ENCODE measurements around the gene RXRA. TPM values are rescaled to one million over a fixed set of nuclear protein-coding genes. Genes with fewer than 3 reads are reported as not detected.
A peak's percentile ranks its signal among the peaks of the same experiment; 100 is the strongest.

The RXRA gene
- total and polyA plus RNA-seq, 2 donors (not counting 1 experiment from before 2014, with no cell fraction given) = 2.6 to 6.8 TPM

DNA sequence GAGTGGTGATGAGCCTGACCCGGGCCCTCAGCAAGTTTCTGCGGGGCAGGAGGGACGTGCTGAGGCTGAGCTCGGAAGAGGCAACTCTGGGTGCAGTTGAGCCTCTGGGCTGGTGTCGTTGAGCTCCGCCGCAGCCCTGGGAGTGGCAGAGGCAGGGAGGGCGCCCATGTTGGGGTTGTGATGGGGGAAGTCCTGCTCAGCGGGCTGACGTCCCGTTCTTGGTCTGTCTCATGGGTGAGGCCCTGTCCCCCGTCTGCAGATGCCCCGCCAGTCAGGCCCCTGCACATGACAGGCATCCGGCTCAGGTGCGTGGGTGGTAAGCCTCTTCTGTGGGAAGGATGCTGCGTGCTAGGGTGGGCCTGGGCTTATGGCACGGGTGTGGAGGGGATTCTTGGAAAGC lies 64.3 kb downstream of the RXRA start:
- ATAC-seq (ENCODE audit: low read depth) (peak; percentile 68), DNase-seq (peak; percentile 89)
- Histone ChIP-seq H3K79me2 (ENCODE audit: control insufficient read depth, insufficient read depth, low read length) (peaks cover 10% of the 10 kb centered on the region), H3K4me3 (ENCODE audit: control extremely low read depth in 1 of 5, extremely low read depth in 1 of 5, insufficient read depth in 1 of 5, low read depth in 2 of 5, low read length in 4 of 5) (peak overlapping the region in 2 of 5 experiments; percentile 4 to 38), H3K27ac (ENCODE audit: low read length in 2 of 2) (peak overlapping the region; percentile 70 to 90), H2AFZ (ENCODE audit: insufficient read depth, low read depth, low read length, poor library complexity, severe bottlenecking) (peak overlapping the region; percentile 60), H3K9ac (ENCODE audit: low read length) (peak overlapping the region; percentile 48), H3K36me3 (replicated peaks in 1 of 2; ENCODE audit: control extremely low read depth in 1 of 2, control insufficient read depth in 1 of 2, extremely low read depth in 1 of 2, insufficient read depth in 2 of 2, low read length in 1 of 2) (no peaks in the 10 kb centered on the region), H3K4me1 (ENCODE audit: control insufficient read depth in 2 of 2, insufficient read depth in 2 of 2, low read length in 2 of 2) (peaks cover 54 to 62% of the 10 kb centered on the region in 2 donors), H3K9me3 (ENCODE audit: control extremely low read depth in 1 of 3, control insufficient read depth in 2 of 3, insufficient read depth in 1 of 3, low read length in 2 of 3) (peaks cover 0 to 16% (median 0%) of the 10 kb centered on the region in 3 donors), H3K4me2 (replicated peaks; ENCODE audit: low read depth, low read length, poor library complexity, severe bottlenecking) (peak overlapping the region; percentile 74), H4K20me1 (ENCODE audit: control insufficient read depth, insufficient read depth, low read length, poor library complexity, severe bottlenecking) (no peaks in the 10 kb centered on the region), H3K27me3 (replicated peaks in 1 of 4; ENCODE audit: control extremely low read depth in 1 of 4, control insufficient read depth in 3 of 4, insufficient read depth in 4 of 4, low read length in 3 of 4) (no peaks in the 10 kb centered on the region)
- H3K27ac Mint-ChIP-seq = peak overlapping the region; percentile 95
- peaks cover 51% of the 10 kb centered on the region for H3K4me1 Mint-ChIP-seq
- no peaks in the 10 kb centered on the region for H3K27me3 Mint-ChIP-seq
- TF ChIP-seq CTCF (IDR thresholded peaks at IDR 0.05) = no peak
- no peak for TF ChIP-seq EZH2 (IDR thresholded peaks at IDR 0.05; ENCODE audit: borderline replicate concordance, insufficient read depth, low read depth, low read length, poor library complexity, severe bottlenecking)
- POLR2A ChIA-PET = no interaction called here
- 26% methylated on average over 17 of the region's 17 CpGs for WGBS (ENCODE audit: insufficient coverage)
- intact Hi-C loops (cut with micrococcal nuclease) = loop anchor here (5.0 kb wide), 2 partner anchors 63 to 123 kb away; partner anchors contain the start of gene RXRA
- peak overlapping the region; percentile 87 for H3K4me3 Mint-ChIP-seq
- CTCF ChIA-PET = interaction anchor here (0.5 to 1.2 kb wide), 3 partner anchors 9 to 16 kb away, joined by 3 read pairs; no protein-coding TSS in a partner anchor
- peaks cover 3% of the 10 kb centered on the region for H3K9me3 Mint-ChIP-seq (ENCODE audit: insufficient read depth)

- Histone ChIP-seq H4K20me1 (ENCODE audit: control insufficient read depth, insufficient read depth, low read length, poor library complexity, severe bottlenecking) (no peaks in the 10 kb centered on the region), H3K9me3 (ENCODE audit: control extremely low read depth in 1 of 3, control insufficient read depth in 2 of 3, insufficient read depth in 1 of 3, low read length in 2 of 3) (peaks cover 0 to 20% (median 0%) of the 10 kb centered on the region in 3 donors), H3K27ac (ENCODE audit: low read length in 2 of 2) (peak overlapping the region; percentile 70 to 90), H3K27me3 (replicated peaks in 1 of 4; ENCODE audit: control extremely low read depth in 1 of 4, control insufficient read depth in 3 of 4, insufficient read depth in 4 of 4, low read length in 3 of 4) (no peaks in the 10 kb centered on the region), H3K4me2 (replicated peaks; ENCODE audit: low read depth, low read length, poor library complexity, severe bottlenecking) (peak overlapping the region; percentile 74), H3K79me2 (ENCODE audit: control insufficient read depth, insufficient read depth, low read length) (peaks cover 10% of the 10 kb centered on the region), H3K4me3 (ENCODE audit: control extremely low read depth in 1 of 5, extremely low read depth in 1 of 5, insufficient read depth in 1 of 5, low read depth in 2 of 5, low read length in 4 of 5) (peak overlapping the region in 4 of 5 experiments; percentile 4 to 38 (median 24)), H2AFZ (ENCODE audit: insufficient read depth, low read depth, low read length, poor library complexity, severe bottlenecking) (peak overlapping the region; percentile 60), H3K4me1 (ENCODE audit: control insufficient read depth in 2 of 2, insufficient read depth in 2 of 2, low read length in 2 of 2) (peaks cover 57 to 64% of the 10 kb centered on the region in 2 donors), H3K36me3 (replicated peaks in 1 of 2; ENCODE audit: control extremely low read depth in 1 of 2, control insufficient read depth in 1 of 2, extremely low read depth in 1 of 2, insufficient read depth in 2 of 2, low read length in 1 of 2) (no peaks in the 10 kb centered on the region), H3K9ac (ENCODE audit: low read length) (peak overlapping the region; percentile 48)
- Mint-ChIP-seq H3K27me3 (no peaks in the 10 kb centered on the region), H3K4me3 (peak overlapping the region; percentile 87), H3K4me1 (peaks cover 55% of the 10 kb centered on the region), H3K27ac (peak overlapping the region; percentile 95), H3K9me3 (ENCODE audit: insufficient read depth) (peaks cover 3% of the 10 kb centered on the region)
- intact Hi-C loops (cut with micrococcal nuclease) = loop anchor here (5.0 kb wide), 2 partner anchors 64 to 124 kb away; partner anchors contain the start of gene RXRA
- TF ChIP-seq EZH2 (IDR thresholded peaks at IDR 0.05; ENCODE audit: borderline replicate concordance, insufficient read depth, low read depth, low read length, poor library complexity, severe bottlenecking) (no peak), CTCF (IDR thresholded peaks at IDR 0.05) (no peak)
- 28% methylated on average over 11 of the region's 11 CpGs for WGBS (ENCODE audit: insufficient coverage)
- POLR2A ChIA-PET = no interaction called here
- DNase-seq (peak; percentile 83), ATAC-seq (ENCODE audit: low read depth) (peak; percentile 42)
- CTCF ChIA-PET = interaction anchor here (0.6 to 1.9 kb wide), 5 partner anchors 9 to 216 kb away, joined by 3 to 5 read pairs (median 3); no protein-coding TSS in a partner anchor
Observed at GRCh38 chr9:134390947-134391318, 64.7 kb downstream of the RXRA start.
